HUES48 (cell line): ENCODE data around the gene ALDH2.
"Not testable (repeated sequence)": the region's sequence is repeated elsewhere in the genome, so short reads cannot be mapped to it uniquely, and the experiment has no call there.

Experiments used
- H3K27ac ChIP-seq: one replicate; pipeline ENCODE4 v1.7.0; 2013; ENCODE audit warnings: low read depth, low read length, inconsistent platforms
- H3K27me3 ChIP-seq: 2 replicates; pipeline ENCODE4 v1.6.1; 2013; ENCODE audit warnings: mild to moderate bottlenecking, low read length; ENCODE audit not compliant: control insufficient read depth, insufficient read depth
- H3K36me3 ChIP-seq: 2 replicates; pipeline ENCODE4 v1.6.1; 2013; ENCODE audit warnings: low read length; ENCODE audit not compliant: control insufficient read depth, insufficient read depth
- H3K4me1 ChIP-seq: 2 replicates; pipeline ENCODE4 v1.6.1; 2013; ENCODE audit warnings: mild to moderate bottlenecking, low read length; ENCODE audit not compliant: control insufficient read depth, insufficient read depth
- H3K4me3 ChIP-seq: 2 replicates; pipeline ENCODE4 v1.5.1; 2013; ENCODE audit warnings: mild to moderate bottlenecking, low read depth, low read length
- H3K9ac ChIP-seq: 2 replicates; pipeline ENCODE4 v1.6.1; 2013; ENCODE audit warnings: mild to moderate bottlenecking, low read depth, low read length, moderate library complexity
- H3K9me3 ChIP-seq: 2 replicates; pipeline ENCODE4 v1.6.1; 2013; ENCODE audit warnings: low read length; ENCODE audit not compliant: control insufficient read depth, insufficient read depth

The ALDH2 gene

GRCh38 chr12:111816065-111816615 lies 49.4 kb downstream of the ALDH2 start:
- Histone ChIP-seq H3K27me3 (no peaks in the 10 kb centered on the region), H3K9ac (no peak overlapping the region), H3K36me3 (no peaks in the 10 kb centered on the region), H3K27ac (no peak overlapping the region), H3K4me1 (no peaks in the 10 kb centered on the region), H3K4me3 (no peak overlapping the region), H3K9me3 (no peaks in the 10 kb centered on the region)

- not testable (repeated sequence) for H3K4me1 ChIP-seq, H3K4me3 ChIP-seq, H3K9me3 ChIP-seq, H3K27me3 ChIP-seq, H3K9ac ChIP-seq, H3K36me3 ChIP-seq, H3K27ac ChIP-seq
Measured at GRCh38 chr12:111816898-111817297, 50.2 kb downstream of the ALDH2 start.

GRCh38 chr12:111818340-111818739 lies 51.6 kb downstream of the ALDH2 start:
- H3K27me3 ChIP-seq, result no peaks in the 10 kb centered on the region
- H3K4me3 ChIP-seq, result no peak overlapping the region
- H3K9me3 ChIP-seq, result no peaks in the 10 kb centered on the region
- no peaks in the 10 kb centered on the region for H3K36me3 ChIP-seq
- no peak overlapping the region for H3K27ac ChIP-seq
- H3K4me1 ChIP-seq, result peaks cover 4% of the 10 kb centered on the region; the same call in 1 of the 2 replicates
- no peak overlapping the region for H3K9ac ChIP-seq

- peaks cover 4% of the 10 kb centered on the region for H3K4me1 ChIP-seq
- no peak overlapping the region for H3K4me3 ChIP-seq
- H3K27me3 ChIP-seq, result no peaks in the 10 kb centered on the region
- H3K27ac ChIP-seq, result no peak overlapping the region
- no peak overlapping the region for H3K9ac ChIP-seq
- no peaks in the 10 kb centered on the region for H3K9me3 ChIP-seq
- H3K36me3 ChIP-seq, result no peaks in the 10 kb centered on the region
Measured at GRCh38 chr12:111819191-111820158, 52.7 kb downstream of the ALDH2 start.

- H3K27me3 ChIP-seq, H3K4me1 ChIP-seq, H3K9ac ChIP-seq, H3K4me3 ChIP-seq, H3K36me3 ChIP-seq, H3K9me3 ChIP-seq: not testable (repeated sequence)
- peak overlapping the region; percentile 35 for H3K27ac ChIP-seq
Measured at GRCh38 chr12:111820828-111821227, 54.1 kb downstream of the ALDH2 start.

GRCh38 chr12:111822886-111823285 lies 56.2 kb downstream of the ALDH2 start:
- no peak overlapping the region for H3K9ac ChIP-seq
- no peak overlapping the region for H3K27ac ChIP-seq
- no peaks in the 10 kb centered on the region for H3K27me3 ChIP-seq
- no peaks in the 10 kb centered on the region for H3K9me3 ChIP-seq
- H3K4me1 ChIP-seq, result peaks cover 4% of the 10 kb centered on the region
- no peak overlapping the region for H3K4me3 ChIP-seq
- no peaks in the 10 kb centered on the region for H3K36me3 ChIP-seq

GRCh38 chr12:111823891-111824290 lies 57.2 kb downstream of the ALDH2 start:
- H3K4me1 ChIP-seq, result peaks cover 4% of the 10 kb centered on the region

GRCh38 chr12:111824312-111824711 lies 57.6 kb downstream of the ALDH2 start:
- H3K9ac ChIP-seq, H3K36me3 ChIP-seq, H3K9me3 ChIP-seq, H3K4me1 ChIP-seq, H3K27me3 ChIP-seq, H3K4me3 ChIP-seq, H3K27ac ChIP-seq: not testable (repeated sequence)

More at GRCh38 chr12:111823891-111824290, 57.2 kb downstream of the ALDH2 start:
- H3K9ac ChIP-seq, result no peak overlapping the region
- no peaks in the 10 kb centered on the region for H3K9me3 ChIP-seq
- H3K4me3 ChIP-seq, result no peak overlapping the region
- H3K27ac ChIP-seq, result no peak overlapping the region
- H3K36me3 ChIP-seq, result no peaks in the 10 kb centered on the region
- no peaks in the 10 kb centered on the region for H3K27me3 ChIP-seq

- Histone ChIP-seq H3K27ac (no peak overlapping the region), H3K4me3 (no peak overlapping the region), H3K27me3 (no peaks in the 10 kb centered on the region)
Measured at GRCh38 chr12:111825509-111825908, 58.8 kb downstream of the ALDH2 start.

GRCh38 chr12:111826316-111826715 lies 59.6 kb downstream of the ALDH2 start:
- no peaks in the 10 kb centered on the region for H3K9me3 ChIP-seq
- no peak overlapping the region for H3K27ac ChIP-seq
- H3K9ac ChIP-seq, result no peak overlapping the region
- no peaks in the 10 kb centered on the region for H3K36me3 ChIP-seq
- H3K4me1 ChIP-seq, result peaks cover 4% of the 10 kb centered on the region
- no peak overlapping the region for H3K4me3 ChIP-seq
- H3K27me3 ChIP-seq, result no peaks in the 10 kb centered on the region

More at GRCh38 chr12:111825509-111825908, 58.8 kb downstream of the ALDH2 start:
- H3K36me3 ChIP-seq, result no peaks in the 10 kb centered on the region
- peaks cover 4% of the 10 kb centered on the region for H3K4me1 ChIP-seq
- H3K9me3 ChIP-seq, result no peaks in the 10 kb centered on the region
- H3K9ac ChIP-seq, result no peak overlapping the region

GRCh38 chr12:111826992-111827391 lies 60.3 kb downstream of the ALDH2 start:
- Histone ChIP-seq H3K4me1 (peaks cover 1% of the 10 kb centered on the region), H3K36me3 (no peaks in the 10 kb centered on the region), H3K9ac (no peak overlapping the region), H3K4me3 (no peak overlapping the region), H3K27ac (no peak overlapping the region), H3K27me3 (no peaks in the 10 kb centered on the region), H3K9me3 (no peaks in the 10 kb centered on the region)
